Muscle layer of duodenum (tissue), 2 donors: ENCODE data around the gene BCL2L11.

Source experiments
- H3K27ac ChIP-seq: one replicate; pipeline ENCODE4 v1.7.0; 2013; ENCODE audit warnings: mild to moderate bottlenecking, low read length
- H3K27me3 ChIP-seq: one replicate; pipeline ENCODE4 v1.7.0; 2013; ENCODE audit warnings: low read depth, mild to moderate bottlenecking, control low read depth, low read length
- H3K36me3 ChIP-seq, 2 donors: one replicate each; pipeline ENCODE4 v1.7.0; 2013; ENCODE audit warnings: low read length in 2 of 2, control low read depth in 1 of 2, mild to moderate bottlenecking in 1 of 2; ENCODE audit not compliant: insufficient read depth in 2 of 2, control insufficient read depth in 1 of 2
- H3K4me1 ChIP-seq, 2 donors: one replicate each; pipeline ENCODE4 v1.7.0; 2013; ENCODE audit warnings: low read length in 2 of 2, mild to moderate bottlenecking in 2 of 2, control low read depth in 1 of 2, moderate library complexity in 1 of 2; ENCODE audit not compliant: insufficient read depth in 2 of 2, control insufficient read depth in 1 of 2
- H3K4me3 ChIP-seq, 2 donors: one replicate each; pipeline ENCODE4 v1.7.0; 2013; ENCODE audit warnings: low read length in 2 of 2, low read depth in 1 of 2, mild to moderate bottlenecking in 1 of 2
- H3K9me3 ChIP-seq, 2 donors: one replicate each; pipeline ENCODE4 v1.7.0; 2013; ENCODE audit warnings: low read length in 2 of 2, control low read depth in 1 of 2, mild to moderate bottlenecking in 1 of 2; ENCODE audit not compliant: control insufficient read depth in 1 of 2
- donor health status: healthy.

The BCL2L11 gene

GRCh38 chr2:111134055-111134454, 13.3 kb downstream of the BCL2L11 start:
- Histone ChIP-seq H3K36me3 (peaks cover 4 to 5% of the 10 kb centered on the region in 2 donors), H3K4me1 (no peaks in the 10 kb centered on the region), H3K4me3 (no peak overlapping the region), H3K27ac (no peak overlapping the region), H3K9me3 (no peaks in the 10 kb centered on the region), H3K27me3 (no peaks in the 10 kb centered on the region)

- Histone ChIP-seq H3K27ac (no peak overlapping the region), H3K4me3 (no peak overlapping the region), H3K27me3 (no peaks in the 10 kb centered on the region), H3K36me3 (peaks cover under 1 to 4% of the 10 kb centered on the region in 2 donors), H3K9me3 (no peaks in the 10 kb centered on the region), H3K4me1 (no peaks in the 10 kb centered on the region)
These were observed 14.7 kb downstream of the BCL2L11 start for GRCh38 chr2:111135237-111135909.

- H3K4me3 ChIP-seq, result no peak overlapping the region
- no peak overlapping the region for H3K27ac ChIP-seq
- H3K9me3 ChIP-seq, result no peaks in the 10 kb centered on the region
- H3K36me3 ChIP-seq, result no peaks in the 10 kb centered on the region
- no peaks in the 10 kb centered on the region for H3K4me1 ChIP-seq
- H3K27me3 ChIP-seq, result no peaks in the 10 kb centered on the region
These were observed 15.2 kb downstream of the BCL2L11 start for GRCh38 chr2:111135910-111136297.

GRCh38 chr2:111138839-111139238, 18.1 kb downstream of the BCL2L11 start:
- Histone ChIP-seq H3K4me3 (no peak overlapping the region), H3K9me3 (no peaks in the 10 kb centered on the region), H3K36me3 (no peaks in the 10 kb centered on the region), H3K27me3 (no peaks in the 10 kb centered on the region), H3K27ac (no peak overlapping the region), H3K4me1 (no peaks in the 10 kb centered on the region)

GRCh38 chr2:111139637-111140317, 19.1 kb downstream of the BCL2L11 start:
- Histone ChIP-seq H3K36me3 (no peaks in the 10 kb centered on the region), H3K4me3 (no peak overlapping the region), H3K27ac (no peak overlapping the region), H3K27me3 (no peaks in the 10 kb centered on the region), H3K9me3 (no peaks in the 10 kb centered on the region), H3K4me1 (no peaks in the 10 kb centered on the region)

GRCh38 chr2:111140815-111141214, 20.1 kb downstream of the BCL2L11 start:
- Histone ChIP-seq H3K27ac (no peak overlapping the region), H3K36me3 (no peaks in the 10 kb centered on the region), H3K9me3 (no peaks in the 10 kb centered on the region), H3K4me3 (no peak overlapping the region), H3K4me1 (no peaks in the 10 kb centered on the region), H3K27me3 (no peaks in the 10 kb centered on the region)

- Histone ChIP-seq H3K4me1 (no peaks in the 10 kb centered on the region), H3K27me3 (no peaks in the 10 kb centered on the region), H3K9me3 (no peaks in the 10 kb centered on the region), H3K36me3 (no peaks in the 10 kb centered on the region), H3K27ac (no peak overlapping the region), H3K4me3 (no peak overlapping the region)
These were observed 21.4 kb downstream of the BCL2L11 start for GRCh38 chr2:111142101-111142500.

- no peaks in the 10 kb centered on the region for H3K27me3 ChIP-seq
- H3K36me3 ChIP-seq, result no peaks in the 10 kb centered on the region
- H3K4me1 ChIP-seq, result no peaks in the 10 kb centered on the region
- H3K9me3 ChIP-seq, result no peaks in the 10 kb centered on the region
- no peak overlapping the region for H3K27ac ChIP-seq
- H3K4me3 ChIP-seq, result no peak overlapping the region
These were observed 22.6 kb downstream of the BCL2L11 start for GRCh38 chr2:111143107-111143842.

GRCh38 chr2:111143843-111144198, 23.1 kb downstream of the BCL2L11 start:
- Histone ChIP-seq H3K36me3 (no peaks in the 10 kb centered on the region), H3K4me1 (no peaks in the 10 kb centered on the region), H3K27ac (no peak overlapping the region), H3K27me3 (no peaks in the 10 kb centered on the region), H3K9me3 (no peaks in the 10 kb centered on the region), H3K4me3 (no peak overlapping the region)

- Histone ChIP-seq H3K4me3 (no peak overlapping the region), H3K27me3 (no peaks in the 10 kb centered on the region), H3K9me3 (no peaks in the 10 kb centered on the region), H3K36me3 (no peaks in the 10 kb centered on the region), H3K27ac (no peak overlapping the region), H3K4me1 (no peaks in the 10 kb centered on the region)
These were observed 24.5 kb downstream of the BCL2L11 start for GRCh38 chr2:111145103-111145760.

GRCh38 chr2:111145951-111146350, 25.2 kb downstream of the BCL2L11 start:
- Histone ChIP-seq H3K27ac (no peak overlapping the region), H3K36me3 (no peaks in the 10 kb centered on the region), H3K27me3 (no peaks in the 10 kb centered on the region), H3K4me1 (no peaks in the 10 kb centered on the region), H3K9me3 (no peaks in the 10 kb centered on the region), H3K4me3 (no peak overlapping the region)
